ENCODE data around the gene RPS6KL1.

RPS6KL1 gene

GRCh38 chr14:74856366-74856765 is 66.7 kb downstream of the RPS6KL1 start:
- no peaks in the 10 kb centered on the region for H3K36me3 ChIP-seq (ENCODE audit: insufficient read depth, low read depth, low read length)
- H3K9ac ChIP-seq (ENCODE audit: low read depth, low read length), result no peak overlapping the region
- no peak overlapping the region for H3K27ac ChIP-seq (ENCODE audit: low read length)

GRCh38 chr14:74855945-74856344 is 67.1 kb downstream of the RPS6KL1 start:
- Histone ChIP-seq H3K4me3 (ENCODE audit: low read length) (no peak overlapping the region), H3K36me3 (ENCODE audit: insufficient read depth, low read depth, low read length) (no peaks in the 10 kb centered on the region), H3K27me3 (ENCODE audit: insufficient read depth, low read length) (no peaks in the 10 kb centered on the region), H3K27ac (ENCODE audit: low read length) (no peak overlapping the region), H3K9me3 (ENCODE audit: insufficient read depth, low read depth, low read length) (no peaks in the 10 kb centered on the region), H3K4me1 (ENCODE audit: insufficient read depth, low read length) (no peaks in the 10 kb centered on the region), H3K9ac (ENCODE audit: low read depth, low read length) (no peak overlapping the region)

More at GRCh38 chr14:74856366-74856765, 66.7 kb downstream of the RPS6KL1 start:
- Histone ChIP-seq H3K4me3 (ENCODE audit: low read length) (no peak overlapping the region), H3K4me1 (ENCODE audit: insufficient read depth, low read length) (no peaks in the 10 kb centered on the region), H3K27me3 (ENCODE audit: insufficient read depth, low read length) (no peaks in the 10 kb centered on the region), H3K9me3 (ENCODE audit: insufficient read depth, low read depth, low read length) (no peaks in the 10 kb centered on the region)

GRCh38 chr14:74855021-74855420 is 68.0 kb downstream of the RPS6KL1 start:
- no peak overlapping the region for H3K4me3 ChIP-seq (ENCODE audit: low read length)
- no peaks in the 10 kb centered on the region for H3K36me3 ChIP-seq (ENCODE audit: insufficient read depth, low read depth, low read length)
- no peak overlapping the region for H3K9ac ChIP-seq (ENCODE audit: low read depth, low read length)
- H3K27me3 ChIP-seq (ENCODE audit: insufficient read depth, low read length), result no peaks in the 10 kb centered on the region
- no peak overlapping the region for H3K27ac ChIP-seq (ENCODE audit: low read length)
- no peaks in the 10 kb centered on the region for H3K9me3 ChIP-seq (ENCODE audit: insufficient read depth, low read depth, low read length)
- H3K4me1 ChIP-seq (ENCODE audit: insufficient read depth, low read length), result no peaks in the 10 kb centered on the region
